ENCODE measurements around the gene PFN3. TPM values are rescaled to one million over a fixed set of nuclear protein-coding genes. Genes with fewer than 3 reads are reported as not detected.

The PFN3 gene
- total and polyA plus RNA-seq, 2 of the 13 experiments (the other 11 are each of a cell fraction or from before 2014, with no cell fraction given) = not detected

DNA sequence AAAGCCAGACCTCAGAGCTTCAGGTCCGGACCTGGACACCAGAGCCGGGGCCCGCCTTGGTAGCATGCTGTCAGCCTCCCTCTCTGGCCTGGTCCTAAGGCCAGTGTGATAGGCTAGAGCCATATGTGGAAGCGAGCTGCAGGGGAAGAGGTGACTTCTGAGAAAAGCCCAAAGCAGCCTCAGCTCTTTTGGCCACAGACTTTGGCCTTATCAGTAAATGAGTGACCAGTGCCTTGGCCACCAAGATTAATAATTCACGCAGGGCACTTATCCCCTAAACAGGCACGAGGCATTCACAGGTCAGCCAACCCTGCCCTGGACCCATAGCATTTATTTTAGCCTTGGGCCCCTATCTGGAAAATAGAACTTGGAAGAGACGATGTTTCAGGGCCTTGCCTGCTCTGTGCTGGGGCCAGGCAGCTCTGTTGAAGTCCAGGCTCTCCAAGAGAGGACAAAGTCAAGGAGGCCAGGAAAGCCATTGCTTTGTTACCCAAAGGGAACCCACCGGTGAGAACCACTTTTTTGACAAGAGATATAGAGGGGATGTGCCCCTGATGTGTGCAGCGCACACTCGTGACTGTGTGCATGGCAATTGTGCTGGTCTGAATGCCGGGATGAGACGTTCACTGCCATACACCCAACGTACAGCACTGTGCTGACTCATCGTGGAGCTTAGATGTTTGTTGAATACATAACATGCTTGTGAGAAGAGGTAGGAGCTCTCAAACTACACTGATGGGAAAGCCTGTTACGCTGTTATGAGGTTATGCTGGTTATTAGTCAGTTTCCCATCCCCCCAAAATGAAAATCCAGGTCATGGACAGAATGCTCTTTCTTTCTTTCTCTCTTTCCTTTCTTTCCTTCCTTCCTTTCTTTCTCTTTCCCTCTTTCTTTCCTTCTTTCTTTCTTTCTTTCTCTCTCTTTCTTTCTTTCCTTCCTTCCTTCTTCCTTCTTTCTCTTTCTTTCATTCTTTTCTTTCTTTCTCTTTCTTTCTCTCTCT, 21.3 kb downstream of the PFN3 start (continued):
- TF ChIP-seq, protein P1, sequence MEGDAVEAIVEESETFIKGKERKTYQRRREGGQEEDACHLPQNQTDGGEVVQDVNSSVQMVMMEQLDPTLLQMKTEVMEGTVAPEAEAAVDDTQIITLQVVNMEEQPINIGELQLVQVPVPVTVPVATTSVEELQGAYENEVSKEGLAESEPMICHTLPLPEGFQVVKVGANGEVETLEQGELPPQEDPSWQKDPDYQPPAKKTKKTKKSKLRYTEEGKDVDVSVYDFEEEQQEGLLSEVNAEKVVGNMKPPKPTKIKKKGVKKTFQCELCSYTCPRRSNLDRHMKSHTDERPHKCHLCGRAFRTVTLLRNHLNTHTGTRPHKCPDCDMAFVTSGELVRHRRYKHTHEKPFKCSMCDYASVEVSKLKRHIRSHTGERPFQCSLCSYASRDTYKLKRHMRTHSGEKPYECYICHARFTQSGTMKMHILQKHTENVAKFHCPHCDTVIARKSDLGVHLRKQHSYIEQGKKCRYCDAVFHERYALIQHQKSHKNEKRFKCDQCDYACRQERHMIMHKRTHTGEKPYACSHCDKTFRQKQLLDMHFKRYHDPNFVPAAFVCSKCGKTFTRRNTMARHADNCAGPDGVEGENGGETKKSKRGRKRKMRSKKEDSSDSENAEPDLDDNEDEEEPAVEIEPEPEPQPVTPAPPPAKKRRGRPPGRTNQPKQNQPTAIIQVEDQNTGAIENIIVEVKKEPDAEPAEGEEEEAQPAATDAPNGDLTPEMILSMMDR (CRISPR knock-in tag; IDR thresholded peaks at IDR 0.05) = no peak
- TF ChIP-seq, protein P2, sequence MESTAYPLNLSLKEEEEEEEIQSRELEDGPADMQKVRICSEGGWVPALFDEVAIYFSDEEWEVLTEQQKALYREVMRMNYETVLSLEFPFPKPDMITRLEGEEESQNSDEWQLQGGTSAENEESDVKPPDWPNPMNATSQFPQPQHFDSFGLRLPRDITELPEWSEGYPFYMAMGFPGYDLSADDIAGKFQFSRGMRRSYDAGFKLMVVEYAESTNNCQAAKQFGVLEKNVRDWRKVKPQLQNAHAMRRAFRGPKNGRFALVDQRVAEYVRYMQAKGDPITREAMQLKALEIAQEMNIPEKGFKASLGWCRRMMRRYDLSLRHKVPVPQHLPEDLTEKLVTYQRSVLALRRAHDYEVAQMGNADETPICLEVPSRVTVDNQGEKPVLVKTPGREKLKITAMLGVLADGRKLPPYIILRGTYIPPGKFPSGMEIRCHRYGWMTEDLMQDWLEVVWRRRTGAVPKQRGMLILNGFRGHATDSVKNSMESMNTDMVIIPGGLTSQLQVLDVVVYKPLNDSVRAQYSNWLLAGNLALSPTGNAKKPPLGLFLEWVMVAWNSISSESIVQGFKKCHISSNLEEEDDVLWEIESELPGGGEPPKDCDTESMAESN (CRISPR knock-in tag; conservative IDR thresholded peaks at IDR 0.05) = peak; percentile 64; the same call in 1 of the 2 replicates
- no peak for TF ChIP-seq EZH2 (conservative IDR thresholded peaks at IDR 0.05; ENCODE audit: low read depth, low read length)
- TF ChIP-seq, protein P3, sequence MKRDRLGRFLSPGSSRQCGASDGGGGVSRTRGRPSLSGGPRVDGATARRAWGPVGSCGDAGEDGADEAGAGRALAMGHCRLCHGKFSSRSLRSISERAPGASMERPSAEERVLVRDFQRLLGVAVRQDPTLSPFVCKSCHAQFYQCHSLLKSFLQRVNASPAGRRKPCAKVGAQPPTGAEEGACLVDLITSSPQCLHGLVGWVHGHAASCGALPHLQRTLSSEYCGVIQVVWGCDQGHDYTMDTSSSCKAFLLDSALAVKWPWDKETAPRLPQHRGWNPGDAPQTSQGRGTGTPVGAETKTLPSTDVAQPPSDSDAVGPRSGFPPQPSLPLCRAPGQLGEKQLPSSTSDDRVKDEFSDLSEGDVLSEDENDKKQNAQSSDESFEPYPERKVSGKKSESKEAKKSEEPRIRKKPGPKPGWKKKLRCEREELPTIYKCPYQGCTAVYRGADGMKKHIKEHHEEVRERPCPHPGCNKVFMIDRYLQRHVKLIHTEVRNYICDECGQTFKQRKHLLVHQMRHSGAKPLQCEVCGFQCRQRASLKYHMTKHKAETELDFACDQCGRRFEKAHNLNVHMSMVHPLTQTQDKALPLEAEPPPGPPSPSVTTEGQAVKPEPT (CRISPR knock-in tag; IDR thresholded peaks at IDR 0.05; ENCODE audit: low read depth) = no peak
- TF ChIP-seq ZNF782 (CRISPR knock-in tag; IDR thresholded peaks at IDR 0.05; ENCODE audit: borderline replicate concordance) = no peak
- 0 out of 2 replicates have a peak, but pooled peaks have one; percentile 39 for TF ChIP-seq ZNF296 (CRISPR knock-in tag; conservative IDR thresholded peaks at IDR 0.05)
- TF ChIP-seq KLF13 (CRISPR knock-in tag; IDR thresholded peaks at IDR 0.05) = no peak
- no peak for TF ChIP-seq ZNF446 (CRISPR knock-in tag; IDR thresholded peaks at IDR 0.05)
- TF ChIP-seq SP140L (CRISPR knock-in tag; IDR thresholded peaks at IDR 0.05; ENCODE audit: borderline replicate concordance) = 0 out of 2 replicates have a peak, but pooled peaks have one; percentile 81
- TF ChIP-seq SP2 (CRISPR knock-in tag; IDR thresholded peaks at IDR 0.05) = no peak
- TF ChIP-seq KDM6A (CRISPR knock-in tag; IDR thresholded peaks at IDR 0.05; ENCODE audit: low read depth) = 0 out of 2 replicates have a peak, but pooled peaks have one; percentile 30
- TF ChIP-seq ZNF329 (CRISPR knock-in tag; IDR thresholded peaks at IDR 0.05; ENCODE audit: low read depth) = peak; percentile 79
- TF ChIP-seq KLF6 (CRISPR knock-in tag; IDR thresholded peaks at IDR 0.05) = no peak; the same call in 1 of the 2 replicates
- TF ChIP-seq, protein P4, sequence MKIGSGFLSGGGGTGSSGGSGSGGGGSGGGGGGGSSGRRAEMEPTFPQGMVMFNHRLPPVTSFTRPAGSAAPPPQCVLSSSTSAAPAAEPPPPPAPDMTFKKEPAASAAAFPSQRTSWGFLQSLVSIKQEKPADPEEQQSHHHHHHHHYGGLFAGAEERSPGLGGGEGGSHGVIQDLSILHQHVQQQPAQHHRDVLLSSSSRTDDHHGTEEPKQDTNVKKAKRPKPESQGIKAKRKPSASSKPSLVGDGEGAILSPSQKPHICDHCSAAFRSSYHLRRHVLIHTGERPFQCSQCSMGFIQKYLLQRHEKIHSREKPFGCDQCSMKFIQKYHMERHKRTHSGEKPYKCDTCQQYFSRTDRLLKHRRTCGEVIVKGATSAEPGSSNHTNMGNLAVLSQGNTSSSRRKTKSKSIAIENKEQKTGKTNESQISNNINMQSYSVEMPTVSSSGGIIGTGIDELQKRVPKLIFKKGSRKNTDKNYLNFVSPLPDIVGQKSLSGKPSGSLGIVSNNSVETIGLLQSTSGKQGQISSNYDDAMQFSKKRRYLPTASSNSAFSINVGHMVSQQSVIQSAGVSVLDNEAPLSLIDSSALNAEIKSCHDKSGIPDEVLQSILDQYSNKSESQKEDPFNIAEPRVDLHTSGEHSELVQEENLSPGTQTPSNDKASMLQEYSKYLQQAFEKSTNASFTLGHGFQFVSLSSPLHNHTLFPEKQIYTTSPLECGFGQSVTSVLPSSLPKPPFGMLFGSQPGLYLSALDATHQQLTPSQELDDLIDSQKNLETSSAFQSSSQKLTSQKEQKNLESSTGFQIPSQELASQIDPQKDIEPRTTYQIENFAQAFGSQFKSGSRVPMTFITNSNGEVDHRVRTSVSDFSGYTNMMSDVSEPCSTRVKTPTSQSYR (CRISPR knock-in tag; IDR thresholded peaks at IDR 0.05; ENCODE audit: borderline replicate concordance) = peak; percentile 59; the same call in 1 of the 2 replicates
- peak in 1 of 2 experiments; percentile 43; a peak in 1 of 4 replicates for TF ChIP-seq REST (IDR thresholded peaks at IDR 0.05; ENCODE audit: borderline replicate concordance in 1 of 2, low read depth in 1 of 2, low read length in 2 of 2)

Data from HepG2 (cell line).